PC-9 (cell line): ENCODE results near the gene ITK. TPM values are rescaled to one million over a fixed set of nuclear protein-coding genes. Genes with fewer than 3 reads are reported as not detected.

Experiments used
- BruUV-seq: library from RNA; stranded (reverse); fragments of 400-500 nt; replicated peaks from 2 replicates; lab custom pipeline; 2021; lab: Mats Ljungman, UMichigan
- CTCF ChIA-PET: fragments of 300-600 bp; sonication (Branson Sonifier 250); formaldehyde crosslinking; loops from one replicate; lab custom pipeline; 2022; ENCODE audit warnings: antibody characterized with exemption; lab: Charles Lee
- POLR2A ChIA-PET: fragments of 300-600 bp; sonication (Branson Sonifier 250); formaldehyde crosslinking; loops from one replicate; lab custom pipeline; 2022; ENCODE audit warnings: antibody characterized with exemption; ENCODE audit not compliant: unreplicated experiment; lab: Charles Lee
- DNase-seq, 2 experiments: peaks; one replicate each; pipeline versions ENCODE4 v3.0.0 to v3.0.0-alpha.2; 2015 to 2022; ENCODE audit warnings: mixed read lengths in 1 of 2
- H2AFZ ChIP-seq: fragments of 200-600 bp; sonication (generic); 2 replicates; pipeline ENCODE4 v1.8.1; 2017; ENCODE audit warnings: antibody characterized with exemption
- H3F3A ChIP-seq: fragments of 200-600 bp; sonication (generic); 2 replicates; pipeline ENCODE4 v1.8.1; 2017; ENCODE audit warnings: antibody characterized with exemption, mild to moderate bottlenecking, low read depth; ENCODE audit not compliant: insufficient read depth
- H3K27ac ChIP-seq: fragments of 200-600 bp; sonication (generic); 2 replicates; pipeline ENCODE4 v1.6.1; 2016; ENCODE audit warnings: mixed run types
- H3K27me3 ChIP-seq: fragments of 200-600 bp; sonication (generic); 2 replicates; pipeline ENCODE4 v1.6.1; 2016; ENCODE audit warnings: low read depth, mixed run types; ENCODE audit not compliant: insufficient read depth
- H3K36me3 ChIP-seq: fragments of 200-600 bp; sonication (generic); 2 replicates; pipeline ENCODE4 v1.6.1; 2016; ENCODE audit warnings: low read depth, mixed run types
- H3K4me1 ChIP-seq: fragments of 200-600 bp; sonication (generic); replicated peaks from 2 replicates; pipeline ENCODE4 v1.6.1; 2016; ENCODE audit warnings: mixed run types; ENCODE audit not compliant: insufficient read depth
- H3K4me2 ChIP-seq: fragments of 200-600 bp; sonication (generic); 2 replicates; pipeline ENCODE4 v1.6.1; 2017; ENCODE audit warnings: mixed run types
- H3K4me3 ChIP-seq: fragments of 200-600 bp; sonication (generic); 2 replicates; pipeline ENCODE4 v1.6.1; 2016; ENCODE audit warnings: mixed run types
- H3K79me2 ChIP-seq: fragments of 200-600 bp; sonication (generic); 2 replicates; pipeline ENCODE4 v1.6.1; 2017; ENCODE audit warnings: low read depth, mixed run types
- H3K9me2 ChIP-seq: fragments of 200-600 bp; sonication (generic); 2 replicates; pipeline ENCODE4 v1.8.1; 2017; ENCODE audit warnings: mild to moderate bottlenecking; ENCODE audit not compliant: insufficient read depth
- H3K9me3 ChIP-seq: fragments of 200-600 bp; sonication (generic); 2 replicates; pipeline ENCODE4 v1.8.1; 2016; ENCODE audit warnings: low read depth; ENCODE audit not compliant: insufficient read depth
- H4K20me1 ChIP-seq: fragments of 200-600 bp; sonication (generic); 2 replicates; pipeline ENCODE4 v1.8.1; 2017; ENCODE audit not compliant: insufficient read depth
- CTCF ChIP-seq: fragments of 200-600 bp; sonication (generic); conservative IDR thresholded peaks from 2 replicates; pipeline ENCODE4 v1.6.1; 2017; ENCODE audit warnings: mixed run types, antibody characterized with exemption, mild to moderate bottlenecking, moderate library complexity
- EZH2 ChIP-seq: fragments of 200-600 bp; sonication (generic); IDR thresholded peaks from 2 replicates; pipeline ENCODE4 v1.8.0; 2017; ENCODE audit warnings: antibody characterized with exemption, low read depth
- intact Hi-C: fragments of 100-400 bp; cut with micrococcal nuclease; formaldehyde crosslinking; loops from one replicate; pipeline ENCODE4 v1.10.0; 2022; ENCODE audit not compliant: unreplicated experiment
- total RNA-seq: library from RNA; stranded (reverse); gene quantifications from 2 replicates; pipeline ENCODE4 v1.2.3, GENCODE V29; 2021

Gene ITK
- total RNA-seq, 1 experiment from 2014 or later: not detected

- POLR2A ChIA-PET: no interaction called here
- no TSS peak for BruUV-seq
These were observed 107.9 kb downstream of the ITK start for GRCh38 chr5:157288405-157289163.

DNA sequence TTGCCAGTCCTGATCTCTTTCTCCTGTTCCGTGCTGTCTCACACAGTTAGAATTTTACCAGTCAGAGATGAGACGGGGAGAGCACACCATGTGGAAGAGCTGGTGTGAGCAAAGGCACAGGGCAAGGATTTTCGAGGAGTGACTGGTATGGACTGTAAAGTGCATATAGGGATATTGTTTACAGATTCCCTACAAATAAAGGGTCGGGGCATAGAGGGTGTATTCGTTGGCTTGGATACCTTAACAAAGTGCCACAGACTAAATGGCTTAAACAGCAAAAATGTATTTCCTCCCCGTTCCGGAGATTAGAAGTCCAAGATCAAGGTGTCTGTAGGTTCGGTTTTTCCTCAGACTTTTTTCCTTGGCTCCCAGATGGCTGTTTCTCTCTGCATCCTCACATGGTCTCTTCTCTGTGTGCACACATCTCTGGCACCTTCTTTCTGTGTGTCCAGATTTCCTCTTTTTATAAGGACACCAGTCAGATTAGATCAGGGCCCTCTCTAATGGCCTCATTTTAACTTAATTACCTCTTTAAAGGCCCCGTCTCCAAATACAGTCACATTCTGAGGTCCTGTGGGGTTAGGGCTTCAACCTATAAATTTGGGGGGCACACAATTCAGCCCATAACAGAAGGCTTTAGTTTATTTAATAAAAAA lies 108.7 kb downstream of the ITK start:
- Histone ChIP-seq H4K20me1 (no peaks in the 10 kb centered on the region), H2AFZ (no peak overlapping the region), H3K79me2 (no peaks in the 10 kb centered on the region), H3K4me2 (no peak overlapping the region), H3K36me3 (no peaks in the 10 kb centered on the region), H3K9me2 (no peaks in the 10 kb centered on the region), H3F3A (no peaks in the 10 kb centered on the region), H3K27ac (no peak overlapping the region), H3K4me1 (no peaks in the 10 kb centered on the region), H3K4me3 (no peak overlapping the region), H3K9me3 (no peaks in the 10 kb centered on the region), H3K27me3 (peaks cover 28% of the 10 kb centered on the region; the same call in 1 of the 2 replicates)
- ChIA-PET POLR2A (no interaction called here), CTCF (no interaction called here)
- intact Hi-C loops: no loop called here
- no peak for DNase-seq
- TF ChIP-seq EZH2 (no peak), CTCF (no peak)
- BruUV-seq: no TSS peak

More at GRCh38 chr5:157288405-157289163, 107.9 kb downstream of the ITK start:
- H2AFZ ChIP-seq: no peak overlapping the region
- H3K27ac ChIP-seq: no peak overlapping the region
- no peaks in the 10 kb centered on the region for H3K36me3 ChIP-seq
- H3K9me2 ChIP-seq: no peaks in the 10 kb centered on the region
- peaks cover 24% of the 10 kb centered on the region; the same call in 1 of the 2 replicates for H3K27me3 ChIP-seq
- no peaks in the 10 kb centered on the region for H3K9me3 ChIP-seq
- no peaks in the 10 kb centered on the region for H3K4me1 ChIP-seq
- no peaks in the 10 kb centered on the region for H4K20me1 ChIP-seq
- CTCF ChIA-PET: no interaction called here
- no peaks in the 10 kb centered on the region for H3F3A ChIP-seq
- H3K79me2 ChIP-seq: no peaks in the 10 kb centered on the region
- intact Hi-C loops: no loop called here
- DNase-seq: no peak
- H3K4me2 ChIP-seq: no peak overlapping the region
- H3K4me3 ChIP-seq: no peak overlapping the region
- TF ChIP-seq EZH2 (no peak), CTCF (no peak)

DNA sequence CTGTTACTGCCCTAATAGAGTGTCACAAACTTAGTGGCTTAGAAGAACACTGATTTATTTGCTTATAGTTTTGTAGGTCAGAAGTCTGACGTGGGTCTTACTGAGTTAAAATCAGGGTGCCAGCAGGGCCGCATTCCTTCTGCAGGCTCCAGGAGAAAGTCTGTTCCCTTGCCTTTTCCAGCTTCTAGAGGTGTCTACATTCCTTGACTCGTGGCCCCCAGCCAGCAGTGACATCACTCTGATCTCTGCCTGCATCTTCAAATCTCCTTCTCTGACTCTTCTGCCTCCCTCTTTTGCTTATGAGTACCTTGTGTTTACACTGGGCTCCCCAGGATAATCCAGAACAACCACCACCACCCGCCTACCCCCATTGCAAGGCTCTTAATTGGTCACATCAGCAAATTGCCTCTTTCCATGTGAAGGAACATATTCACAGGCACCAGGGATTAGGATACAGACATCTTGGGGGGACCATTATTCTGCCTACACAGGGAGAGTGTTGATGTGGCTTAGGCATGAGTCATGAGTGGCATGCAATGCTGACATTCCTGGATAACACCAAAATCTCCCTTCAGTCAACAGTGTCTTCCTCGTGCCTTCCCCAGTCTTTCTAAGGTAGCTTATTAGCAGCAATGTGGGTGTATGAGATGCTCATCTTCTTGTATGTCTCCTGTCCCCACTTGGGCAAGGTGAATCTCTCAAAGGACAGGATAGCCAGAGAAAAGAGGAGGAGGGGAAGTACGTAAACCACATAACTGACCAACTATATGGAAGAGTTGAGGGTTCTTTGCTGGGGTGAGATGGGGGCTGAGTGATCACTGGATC lies 109.7 kb downstream of the ITK start:
- CTCF ChIA-PET: no interaction called here
- Histone ChIP-seq H3K9me2 (no peaks in the 10 kb centered on the region), H3K27me3 (peaks cover 32% of the 10 kb centered on the region), H3K4me2 (no peak overlapping the region), H2AFZ (no peak overlapping the region), H3K9me3 (no peaks in the 10 kb centered on the region), H3K27ac (no peak overlapping the region), H3K79me2 (no peaks in the 10 kb centered on the region), H4K20me1 (no peaks in the 10 kb centered on the region), H3K36me3 (no peaks in the 10 kb centered on the region), H3F3A (no peaks in the 10 kb centered on the region), H3K4me1 (no peaks in the 10 kb centered on the region), H3K4me3 (no peak overlapping the region)
- no peak for DNase-seq
- no TSS peak for BruUV-seq
- TF ChIP-seq EZH2 (no peak), CTCF (no peak)
- intact Hi-C loops: loop anchor here (5.0 kb wide), 1 partner anchor 848 kb away; no protein-coding TSS in a partner anchor
- POLR2A ChIA-PET: no interaction called here
